Pancreas (tissue), 10 donors: ENCODE measurements around the gene GNAS. TPM values are rescaled to one million over a fixed set of nuclear protein-coding genes. Genes with fewer than 3 reads are reported as not detected.

Experiments
- ATAC-seq, 4 donors: fragments of 200-7000 bp; cut with Tn5 transposase; one replicate each; pipeline versions ENCODE4 v1.8.0 to v1.9.1; 2020; ENCODE audit warnings: mild to moderate bottlenecking in 4 of 4, moderate library complexity in 4 of 4
- DNase-seq, 6 donors: peaks; one replicate each; pipeline ENCODE4 v3.0.0-alpha.2; 2020
- FAIRE-seq: peaks from 2 replicates; lab custom pipeline; 2012; peaks lifted over from hg19 to GRCh38; lab: Jason Lieb, UNC
- H3K27ac ChIP-seq, 4 donors: fragments of 200-600 bp; sonication (generic); 1 replicate in 3 of 4; 2 replicates in 1 of 4; pipeline versions ENCODE4 v1.5.0 to v1.8.0; 2020
- H3K27me3 ChIP-seq, 4 donors: fragments of 200-600 bp; one replicate each; pipeline ENCODE4 v1.8.0; 2021
- H3K36me3 ChIP-seq, 3 donors: fragments of 200-600 bp; sonication (generic) in 1 of 3; one replicate each; pipeline versions ENCODE4 v1.5.0 to v1.8.0; 2020 to 2021
- H3K4me1 ChIP-seq, 3 donors: fragments of 200-600 bp; one replicate each; pipeline ENCODE4 v1.8.0; 2021
- H3K4me3 ChIP-seq, 4 donors: fragments of 200-600 bp; sonication (generic) in 2 of 4; one replicate each; pipeline versions ENCODE4 v1.5.0 to v1.8.0; 2020 to 2021
- H3K9me3 ChIP-seq, 4 donors: fragments of 200-600 bp; one replicate each; pipeline ENCODE4 v1.8.0; 2021
- WGBS, 2 donors: extraction: QIAGEN DNeasy Blood & Tissue Kit; methylation state at CpG; one replicate each; pipeline ENCODE4 v1.1.7; 2013; 5-methylcytosine and 5-hydroxymethylcytosine counted together
- intact Hi-C, 3 donors: fragments of 100-400 bp; cut with DNase I; formaldehyde crosslinking; loops; one replicate each; pipeline versions ENCODE4 v1.11.1 to v1.14.2; 2022
- polyA plus RNA-seq, 2 donors: library from polyadenylated mRNA; stranded (reverse); fragments of 200-250 nt; gene quantifications; one replicate each; pipeline ENCODE4 v1.2.3, GENCODE V29; 2013
- total RNA-seq, 6 donors: library from RNA; stranded (reverse); fragmentation: NEBNext Ultra II Directional in 4 of 6; extraction: Animal tissue kit (Norgen Biotek cat#: 25700) in 4 of 6; gene quantifications; one replicate each; pipeline versions ENCODE4 v1.2.1 to v1.2.4, GENCODE V29; 2021 to 2023
- TF ChIP-seq, protein P1 (sequence below), 4 donors: fragments of 200-600 bp; sonication (generic) in 3 of 4; IDR thresholded peaks; one replicate each; pipeline versions ENCODE4 v1.5.0 to v1.8.0; 2021; ENCODE audit warnings: antibody characterized with exemption in 4 of 4
- donor health status: healthy with polysubstance abuse.
- donor health status: DM: no; HTN: no; CAD: no; lungs with moderate emphysema.
- donor health status: DM: no; HTN: no; CAD: no.
- donor health status: control.
- donor health status: control.
- donor health status: Bipolar disorder and iron deficiency.
- donor health status: DM: yes; HTN: yes; CAD: no.
- donor health status: DM: no; HTN: no; CAD: no.
- donor health status: DM: no; HTN: no; CAD: no.
- donor health status: DM: yes; HTN: yes; CAD: no.

Gene GNAS
- total and polyA plus RNA-seq, 8 donors: 349 to 2,220 (median 627) TPM

DNA sequence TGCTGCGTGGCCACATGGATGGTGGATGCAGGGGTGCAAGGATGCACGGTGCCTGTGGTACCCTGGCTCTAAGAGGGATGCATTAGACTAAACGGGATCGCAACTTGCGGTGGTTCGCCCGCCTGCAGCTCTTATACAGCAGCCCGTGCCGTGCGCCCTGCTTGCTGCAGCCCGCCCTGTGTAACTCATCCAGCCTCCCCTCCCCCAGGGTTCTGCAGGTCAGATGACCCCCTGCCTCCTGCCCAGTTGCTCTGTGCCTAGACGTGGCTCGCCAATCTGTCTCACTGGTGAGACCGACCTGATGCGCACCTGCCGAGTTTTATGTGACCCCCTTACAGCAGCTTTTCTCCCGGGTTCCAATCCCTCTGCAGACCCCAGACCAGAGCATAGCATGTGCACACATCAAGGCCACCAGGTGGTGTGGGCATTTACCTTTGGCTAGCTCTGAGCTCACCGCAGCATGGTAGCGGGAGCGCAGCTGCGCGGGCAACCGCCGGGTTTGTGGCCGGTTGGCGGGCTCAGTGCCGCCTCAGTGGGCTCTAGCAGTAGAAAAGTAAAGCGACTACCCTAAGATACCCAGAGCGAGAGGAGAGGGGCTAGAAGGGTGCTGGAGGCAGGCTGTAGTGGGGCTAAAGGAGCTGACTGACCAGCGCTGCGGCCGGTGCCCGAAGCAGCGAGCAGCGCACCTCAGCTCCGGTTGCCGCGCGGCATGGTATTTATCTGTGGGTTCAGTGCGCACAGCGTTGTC is 1.1 kb upstream of the GNAS start:
- intact Hi-C loops: loop anchor here in 1 of 3 donors (10.0 kb wide), 1 partner anchor 603 kb away; no protein-coding TSS in a partner anchor
- WGBS, 2 donors: 44 to 55% methylated on average over 38 to 41 of the region's 41 CpGs
- FAIRE-seq: no peak
- Histone ChIP-seq H3K36me3 (no peaks in the 10 kb centered on the region), H3K9me3 (no peaks in the 10 kb centered on the region), H3K27me3 (peaks cover 0 to 8% (median 0%) of the 10 kb centered on the region in 4 donors), H3K4me3 (peak overlapping the region; percentile 18 to 55 (median 40)), H3K4me1 (no peaks in the 10 kb centered on the region), H3K27ac (no peak overlapping the region)
- TF ChIP-seq, protein P1, sequence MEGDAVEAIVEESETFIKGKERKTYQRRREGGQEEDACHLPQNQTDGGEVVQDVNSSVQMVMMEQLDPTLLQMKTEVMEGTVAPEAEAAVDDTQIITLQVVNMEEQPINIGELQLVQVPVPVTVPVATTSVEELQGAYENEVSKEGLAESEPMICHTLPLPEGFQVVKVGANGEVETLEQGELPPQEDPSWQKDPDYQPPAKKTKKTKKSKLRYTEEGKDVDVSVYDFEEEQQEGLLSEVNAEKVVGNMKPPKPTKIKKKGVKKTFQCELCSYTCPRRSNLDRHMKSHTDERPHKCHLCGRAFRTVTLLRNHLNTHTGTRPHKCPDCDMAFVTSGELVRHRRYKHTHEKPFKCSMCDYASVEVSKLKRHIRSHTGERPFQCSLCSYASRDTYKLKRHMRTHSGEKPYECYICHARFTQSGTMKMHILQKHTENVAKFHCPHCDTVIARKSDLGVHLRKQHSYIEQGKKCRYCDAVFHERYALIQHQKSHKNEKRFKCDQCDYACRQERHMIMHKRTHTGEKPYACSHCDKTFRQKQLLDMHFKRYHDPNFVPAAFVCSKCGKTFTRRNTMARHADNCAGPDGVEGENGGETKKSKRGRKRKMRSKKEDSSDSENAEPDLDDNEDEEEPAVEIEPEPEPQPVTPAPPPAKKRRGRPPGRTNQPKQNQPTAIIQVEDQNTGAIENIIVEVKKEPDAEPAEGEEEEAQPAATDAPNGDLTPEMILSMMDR (IDR thresholded peaks at IDR 0.05): no peak
- ATAC-seq: peak in 3 of 4 donors; percentile 34 to 46 (median 42)
- peak in 2 of 6 donors; percentile 20 to 62 for DNase-seq

DNA sequence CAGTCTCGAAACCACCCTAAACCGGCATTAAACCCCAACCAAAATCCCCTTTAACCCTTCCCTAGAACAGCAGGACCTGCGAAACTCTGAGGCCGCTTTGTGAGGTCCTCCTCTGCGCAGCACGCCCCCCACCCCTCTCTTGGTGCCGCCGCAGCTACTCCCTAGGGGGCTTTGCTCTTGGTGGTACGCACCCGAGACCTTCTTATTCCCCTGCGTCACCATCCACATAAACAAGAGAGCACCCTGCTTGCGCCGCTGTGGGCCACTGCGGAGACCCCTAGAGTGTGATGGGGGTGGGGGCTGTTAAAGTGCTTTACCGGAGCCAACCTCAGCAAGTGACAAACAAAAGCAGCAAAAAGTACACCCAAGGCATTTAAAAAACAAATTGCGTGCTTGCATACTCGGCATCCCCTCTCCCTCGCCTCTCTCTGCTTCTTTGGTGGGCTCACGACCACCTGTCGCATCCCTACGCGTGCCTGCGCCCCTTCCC is 502 bp upstream of the GNAS start:
- Histone ChIP-seq H3K4me1 (no peaks in the 10 kb centered on the region), H3K4me3 (peak overlapping the region in 3 of 4 donors; percentile 5 to 55 (median 42)), H3K9me3 (no peaks in the 10 kb centered on the region), H3K27me3 (peaks cover 0 to 8% (median 0%) of the 10 kb centered on the region in 4 donors), H3K27ac (no peak overlapping the region), H3K36me3 (no peaks in the 10 kb centered on the region)
- WGBS, 2 donors: 32 to 38% methylated on average over 23 of the region's 23 CpGs
- no peak for ATAC-seq
- DNase-seq: no peak
- intact Hi-C loops: loop anchor here in 1 of 3 donors (10.0 kb wide), 1 partner anchor 603 kb away; no protein-coding TSS in a partner anchor
- TF ChIP-seq, protein P1 (IDR thresholded peaks at IDR 0.05): no peak
- no peak for FAIRE-seq

DNA sequence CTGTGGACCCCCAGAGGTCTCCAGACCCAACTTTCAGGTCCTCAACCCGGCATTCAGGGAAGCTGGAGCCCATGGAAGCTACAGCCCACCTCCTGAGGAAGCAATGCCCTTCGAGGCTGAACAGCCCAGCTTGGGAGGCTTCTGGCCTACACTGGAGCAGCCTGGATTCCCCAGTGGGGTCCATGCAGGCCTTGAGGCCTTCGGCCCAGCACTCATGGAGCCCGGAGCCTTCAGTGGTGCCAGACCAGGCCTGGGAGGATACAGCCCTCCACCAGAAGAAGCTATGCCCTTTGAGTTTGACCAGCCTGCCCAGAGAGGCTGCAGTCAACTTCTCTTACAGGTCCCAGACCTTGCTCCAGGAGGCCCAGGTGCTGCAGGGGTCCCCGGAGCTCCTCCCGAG is 950 bp downstream of the GNAS start:
- TF ChIP-seq, protein P1 (IDR thresholded peaks at IDR 0.05): no peak
- 59 to 74% methylated on average over 5 to 6 of the region's 6 CpGs for WGBS, 2 donors
- Histone ChIP-seq H3K9me3 (no peaks in the 10 kb centered on the region), H3K36me3 (no peaks in the 10 kb centered on the region), H3K4me3 (no peak overlapping the region), H3K4me1 (no peaks in the 10 kb centered on the region), H3K27ac (no peak overlapping the region), H3K27me3 (peaks cover 0 to 8% (median 0%) of the 10 kb centered on the region in 4 donors)
- FAIRE-seq (no peak), ATAC-seq (no peak), DNase-seq (no peak)
- intact Hi-C loops: loop anchor here in 1 of 3 donors (10.0 kb wide), 1 partner anchor 601 kb away; no protein-coding TSS in a partner anchor

DNA sequence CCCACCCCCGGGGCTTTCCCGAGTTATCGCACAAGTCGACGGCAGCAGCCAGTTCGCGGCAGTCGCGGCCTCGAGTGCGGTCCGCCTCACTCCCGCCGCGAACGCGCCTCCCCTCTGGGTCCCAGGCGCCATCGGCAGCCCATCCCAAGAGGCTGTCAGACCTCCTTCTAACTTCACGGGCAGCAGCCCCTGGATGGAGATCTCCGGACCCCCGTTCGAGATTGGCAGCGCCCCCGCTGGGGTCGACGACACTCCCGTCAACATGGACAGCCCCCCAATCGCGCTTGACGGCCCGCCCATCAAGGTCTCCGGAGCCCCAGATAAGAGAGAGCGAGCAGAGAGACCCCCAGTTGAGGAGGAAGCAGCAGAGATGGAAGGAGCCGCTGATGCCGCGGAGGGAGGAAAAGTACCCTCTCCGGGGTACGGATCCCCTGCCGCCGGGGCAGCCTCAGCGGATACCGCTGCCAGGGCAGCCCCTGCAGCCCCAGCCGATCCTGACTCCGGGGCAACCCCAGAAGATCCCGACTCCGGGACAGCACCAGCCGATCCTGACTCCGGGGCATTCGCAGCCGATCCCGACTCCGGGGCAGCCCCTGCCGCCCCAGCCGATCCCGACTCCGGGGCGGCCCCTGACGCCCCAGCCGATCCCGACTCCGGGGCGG is 1.6 kb downstream of the GNAS start:
- intact Hi-C loops: loop anchor here in 1 of 3 donors (10.0 kb wide), 1 partner anchor 601 kb away; no protein-coding TSS in a partner anchor
- H3K4me3 ChIP-seq: peak overlapping the region in 1 of 4 donors; percentile 33
- H3K27me3 ChIP-seq: peaks cover 0 to 8% (median 0%) of the 10 kb centered on the region in 4 donors
- FAIRE-seq (no peak), DNase-seq (peak in 2 of 6 donors; percentile 56 to 68), ATAC-seq (no peak)
- TF ChIP-seq, protein P1 (IDR thresholded peaks at IDR 0.05): no peak
- H3K4me1 ChIP-seq: no peaks in the 10 kb centered on the region
- no peaks in the 10 kb centered on the region for H3K9me3 ChIP-seq
- H3K36me3 ChIP-seq: no peaks in the 10 kb centered on the region
- H3K27ac ChIP-seq: no peak overlapping the region
- WGBS, 2 donors: 54 to 57% methylated on average over 60 to 63 of the region's 63 CpGs
